Measurements from ENCODE around the gene SDR9C7. TPM values are rescaled to one million over a fixed set of nuclear protein-coding genes. Genes with fewer than 3 reads are reported as not detected.

Gene SDR9C7
- total and polyA plus RNA-seq, 2 experiments from 2014 or later, result not detected

GRCh38 chr12:56930241-56930640, 4.0 kb downstream of the SDR9C7 start:
- no peak overlapping the region for H2AFZ ChIP-seq
- DNase-seq (ENCODE audit: low spot score), result no peak
- peaks cover 5% of the 10 kb centered on the region for H3K27me3 Mint-ChIP-seq (ENCODE audit: insufficient read depth, low read depth, poor library complexity)
- no peaks in the 10 kb centered on the region for H4K20me1 ChIP-seq (replicated peaks; ENCODE audit: insufficient read depth)
- H3K4me3 ChIP-seq, result no peak overlapping the region
- no peaks in the 10 kb centered on the region for H3K27me3 ChIP-seq (ENCODE audit: insufficient read depth)
- H3K4me2 ChIP-seq, result no peak overlapping the region
- no peaks in the 10 kb centered on the region; the same call in 2 of the 3 replicates for H3K9me3 Mint-ChIP-seq
- ATAC-seq, result no peak
- no peaks in the 10 kb centered on the region for H3K36me3 ChIP-seq (ENCODE audit: insufficient read depth)
- no peak overlapping the region for H3K27ac Mint-ChIP-seq
- H3K27ac ChIP-seq (ENCODE audit: low read depth), result no peak overlapping the region
- H3K4me1 Mint-ChIP-seq, result peaks cover 24% of the 10 kb centered on the region
- H3K4me1 ChIP-seq (ENCODE audit: insufficient read depth), result peaks cover 15% of the 10 kb centered on the region
- no peaks in the 10 kb centered on the region for H3F3A ChIP-seq (replicated peaks; ENCODE audit: low read depth)
- no peaks in the 10 kb centered on the region for H3K79me2 ChIP-seq (replicated peaks; ENCODE audit: insufficient read depth)
- no peak overlapping the region for H3K4me3 Mint-ChIP-seq
- peaks cover 4% of the 10 kb centered on the region for H3K9me2 ChIP-seq (ENCODE audit: insufficient read depth)
- TF ChIP-seq EZH2 (IDR thresholded peaks at IDR 0.05; ENCODE audit: low read depth, unreplicated experiment) (no peak), ZNF462 (CRISPR knock-in tag; IDR thresholded peaks at IDR 0.05) (no peak), CTCF (conservative IDR thresholded peaks at IDR 0.05; ENCODE audit: low read depth in 2 of 2) (no peak), ZNF331 (CRISPR knock-in tag; IDR thresholded peaks at IDR 0.05; ENCODE audit: low read depth) (no peak), ETS1 (IDR thresholded peaks at IDR 0.05) (no peak), CREB1 (CRISPR knock-in tag; IDR thresholded peaks at IDR 0.05; ENCODE audit: low read depth) (no peak), JUNB (IDR thresholded peaks at IDR 0.05; ENCODE audit: unreplicated experiment) (no peak), STAT1 (IDR thresholded peaks at IDR 0.05; ENCODE audit: unreplicated experiment) (no peak), NANOG (IDR thresholded peaks at IDR 0.05; ENCODE audit: borderline replicate concordance) (no peak), ZNF114 (CRISPR knock-in tag; IDR thresholded peaks at IDR 0.05) (no peak), REST (IDR thresholded peaks at IDR 0.05; ENCODE audit: unreplicated experiment) (no peak), EZH2phosphoT487 (IDR thresholded peaks at IDR 0.05; ENCODE audit: unreplicated experiment) (no peak), POLR2AphosphoS5 (IDR thresholded peaks at IDR 0.05; ENCODE audit: low read depth) (no peak)
- H3K36me3 Mint-ChIP-seq (ENCODE audit: low read depth), result no peaks in the 10 kb centered on the region
